Fibroblast of skin of back (primary cell): Measurements from ENCODE around the gene PRKAG3.

ENCODE experiments used
- DNase-seq: peaks from one replicate; pipeline ENCODE4 v3.0.0-alpha.2; 2013

PRKAG3 gene

GRCh38 chr2:218812861-218813260 lies 18.7 kb downstream of the PRKAG3 start:
- DNase-seq = no peak

- no peak for DNase-seq
These were observed 19.3 kb downstream of the PRKAG3 start for GRCh38 chr2:218812096-218812815.

- no peak for DNase-seq
These were observed 20.2 kb downstream of the PRKAG3 start for GRCh38 chr2:218811382-218811781.

GRCh38 chr2:218810256-218810655 lies 21.3 kb downstream of the PRKAG3 start:
- peak; percentile 17 for DNase-seq

GRCh38 chr2:218809515-218809914 lies 22.1 kb downstream of the PRKAG3 start:
- no peak for DNase-seq

GRCh38 chr2:218807626-218808025 lies 24.0 kb downstream of the PRKAG3 start:
- DNase-seq = peak; percentile 10

- peak; percentile 98 for DNase-seq
These were observed 25.1 kb downstream of the PRKAG3 start for GRCh38 chr2:218806346-218806978.

- DNase-seq = peak; percentile 61
These were observed 26.0 kb downstream of the PRKAG3 start for GRCh38 chr2:218805627-218806026.

GRCh38 chr2:218804817-218805216 lies 26.8 kb downstream of the PRKAG3 start:
- no peak for DNase-seq

GRCh38 chr2:218802386-218802994 lies 29.1 kb downstream of the PRKAG3 start:
- DNase-seq = no peak

GRCh38 chr2:218799990-218800389 lies 31.6 kb downstream of the PRKAG3 start:
- no peak for DNase-seq

GRCh38 chr2:218798767-218799504 lies 32.7 kb downstream of the PRKAG3 start:
- no peak for DNase-seq

GRCh38 chr2:218796691-218797090 lies 34.9 kb downstream of the PRKAG3 start:
- DNase-seq = no peak

GRCh38 chr2:218792433-218792832 lies 39.2 kb downstream of the PRKAG3 start:
- no peak for DNase-seq

- no peak for DNase-seq
These were observed 42.9 kb downstream of the PRKAG3 start for GRCh38 chr2:218788529-218789255.

- no peak for DNase-seq
These were observed 45.5 kb downstream of the PRKAG3 start for GRCh38 chr2:218786133-218786532.

GRCh38 chr2:218785103-218785502 lies 46.5 kb downstream of the PRKAG3 start:
- no peak for DNase-seq

- DNase-seq = no peak
These were observed 47.9 kb downstream of the PRKAG3 start for GRCh38 chr2:218783688-218784087.

- DNase-seq = no peak
These were observed 49.1 kb downstream of the PRKAG3 start for GRCh38 chr2:218782528-218782844.

- DNase-seq = peak; percentile 13
These were observed 49.7 kb downstream of the PRKAG3 start, which contains the start of gene CYP27A1 for GRCh38 chr2:218781691-218782527. CYP27A1 (plus strand) TSS chr2:218782147; CDS start chr2:218782183, 36 bp downstream.

- DNase-seq = no peak
These were observed 50.5 kb downstream of the PRKAG3 start for GRCh38 chr2:218780851-218781690.
